OCI-LY1 (cell line): ENCODE data around the gene SLC39A11.

ENCODE experiments used
- EZH2 ChIP-seq: fragments of 200-600 bp; sonication (generic), shearing (Covaris generic); IDR thresholded peaks from 2 replicates; pipeline ENCODE4 v1.8.0; 2017; ENCODE audit warnings: borderline replicate concordance, mixed run types, mild to moderate bottlenecking, antibody characterized with exemption, low read length, moderate library complexity, mixed read lengths
- TF ChIP-seq, protein P1 (sequence below): fragments of 200-600 bp; sonication (generic), shearing (Covaris generic); IDR thresholded peaks from 2 replicates; pipeline ENCODE4 v1.5.1; 2017; ENCODE audit warnings: mild to moderate bottlenecking, antibody characterized with exemption, low read length, moderate library complexity, mixed read lengths

DNA sequence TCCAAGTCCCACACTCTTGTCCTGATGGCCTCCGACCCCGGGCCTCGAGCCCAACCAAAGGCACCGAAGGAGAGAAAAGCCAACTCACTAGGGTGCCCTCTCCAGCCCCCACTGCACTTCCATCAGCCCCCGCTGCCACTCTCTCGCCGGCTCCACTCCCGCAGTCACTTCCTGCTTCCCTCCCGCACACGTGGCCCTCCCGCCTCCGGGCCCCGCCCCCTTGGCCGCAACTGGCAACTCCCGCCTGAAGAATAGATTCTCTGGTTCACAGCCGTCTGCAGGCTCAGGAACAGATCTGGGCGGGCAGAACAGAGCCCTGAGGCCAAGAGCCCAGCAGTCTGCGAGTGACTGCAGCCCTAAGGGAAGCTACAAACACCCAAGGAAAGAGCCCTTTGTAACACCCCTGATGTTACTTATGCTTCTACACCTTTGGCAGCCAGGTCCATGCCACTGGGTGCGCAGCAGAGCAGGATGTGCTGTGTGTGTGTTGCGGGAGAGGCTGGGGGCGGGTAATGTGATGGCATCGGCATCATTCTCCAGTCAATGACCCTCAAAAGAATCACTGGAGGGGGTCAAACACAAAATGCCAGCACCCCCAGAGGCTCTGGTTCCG is at the start of gene SLC39A11:
- TF ChIP-seq, protein P1, sequence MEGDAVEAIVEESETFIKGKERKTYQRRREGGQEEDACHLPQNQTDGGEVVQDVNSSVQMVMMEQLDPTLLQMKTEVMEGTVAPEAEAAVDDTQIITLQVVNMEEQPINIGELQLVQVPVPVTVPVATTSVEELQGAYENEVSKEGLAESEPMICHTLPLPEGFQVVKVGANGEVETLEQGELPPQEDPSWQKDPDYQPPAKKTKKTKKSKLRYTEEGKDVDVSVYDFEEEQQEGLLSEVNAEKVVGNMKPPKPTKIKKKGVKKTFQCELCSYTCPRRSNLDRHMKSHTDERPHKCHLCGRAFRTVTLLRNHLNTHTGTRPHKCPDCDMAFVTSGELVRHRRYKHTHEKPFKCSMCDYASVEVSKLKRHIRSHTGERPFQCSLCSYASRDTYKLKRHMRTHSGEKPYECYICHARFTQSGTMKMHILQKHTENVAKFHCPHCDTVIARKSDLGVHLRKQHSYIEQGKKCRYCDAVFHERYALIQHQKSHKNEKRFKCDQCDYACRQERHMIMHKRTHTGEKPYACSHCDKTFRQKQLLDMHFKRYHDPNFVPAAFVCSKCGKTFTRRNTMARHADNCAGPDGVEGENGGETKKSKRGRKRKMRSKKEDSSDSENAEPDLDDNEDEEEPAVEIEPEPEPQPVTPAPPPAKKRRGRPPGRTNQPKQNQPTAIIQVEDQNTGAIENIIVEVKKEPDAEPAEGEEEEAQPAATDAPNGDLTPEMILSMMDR: no peak
- no peak for TF ChIP-seq EZH2
